VCaP (cell line): ENCODE data around the gene GJC1.

Source experiments
- H3K27ac ChIP-seq: fragments of 450-650 bp; 2 replicates; pipeline ENCODE4 v1.5.1; 2017
- CTCF ChIP-seq: fragments of 450-650 bp; conservative IDR thresholded peaks from 2 replicates; pipeline ENCODE4 v1.5.1; 2017; ENCODE audit warnings: mild to moderate bottlenecking, moderate library complexity

The GJC1 gene

GRCh38 chr17:44754276-44754675, 75.8 kb downstream of the GJC1 start:
- H3K27ac ChIP-seq = no peak overlapping the region
- no peak for TF ChIP-seq CTCF

GRCh38 chr17:44752953-44753861, 76.9 kb downstream of the GJC1 start:
- no peak for TF ChIP-seq CTCF
- H3K27ac ChIP-seq = no peak overlapping the region

- no peak for TF ChIP-seq CTCF
- H3K27ac ChIP-seq = no peak overlapping the region
Observed at GRCh38 chr17:44751806-44752205, 78.3 kb downstream of the GJC1 start.

GRCh38 chr17:44751331-44751730, 78.8 kb downstream of the GJC1 start:
- no peak for TF ChIP-seq CTCF
- no peak overlapping the region for H3K27ac ChIP-seq

GRCh38 chr17:44749980-44750318, 80.1 kb downstream of the GJC1 start:
- no peak for TF ChIP-seq CTCF
- H3K27ac ChIP-seq = no peak overlapping the region

GRCh38 chr17:44749076-44749979, 80.8 kb downstream of the GJC1 start:
- H3K27ac ChIP-seq = no peak overlapping the region
- no peak for TF ChIP-seq CTCF
